Thyroid gland (tissue), 4 donors: ENCODE data around the gene FBXO17.

ENCODE experiments used
- CTCF ChIP-seq, 6 experiments: fragments of 200-600 bp in 3 of 6; fragments of 450-650 bp in 3 of 6; sonication (generic) in 3 of 6; IDR thresholded peaks; one replicate each; pipeline ENCODE4 v1.5.1; 2016 to 2019; ENCODE audit warnings: antibody characterized with exemption in 6 of 6, mild to moderate bottlenecking in 2 of 6, inconsistent platforms in 1 of 6, moderate library complexity in 1 of 6
- POLR2A ChIP-seq, 2 donors: fragments of 450-650 bp; IDR thresholded peaks; one replicate each; pipeline ENCODE4 v1.6.1; 2017; ENCODE audit warnings: antibody characterized with exemption in 2 of 2, mild to moderate bottlenecking in 2 of 2, moderate library complexity in 1 of 2

- TF ChIP-seq CTCF (IDR thresholded peaks at IDR 0.05) (no peak), POLR2A (IDR thresholded peaks at IDR 0.05) (no peak)
Observed at GRCh38 chr19:38949580-38950367, 25.8 kb downstream of the FBXO17 start.
